ENCODE data around the gene ODF4.
A peak's percentile ranks its signal among the peaks of the same experiment; 100 is the strongest.

The ODF4 gene

DNA sequence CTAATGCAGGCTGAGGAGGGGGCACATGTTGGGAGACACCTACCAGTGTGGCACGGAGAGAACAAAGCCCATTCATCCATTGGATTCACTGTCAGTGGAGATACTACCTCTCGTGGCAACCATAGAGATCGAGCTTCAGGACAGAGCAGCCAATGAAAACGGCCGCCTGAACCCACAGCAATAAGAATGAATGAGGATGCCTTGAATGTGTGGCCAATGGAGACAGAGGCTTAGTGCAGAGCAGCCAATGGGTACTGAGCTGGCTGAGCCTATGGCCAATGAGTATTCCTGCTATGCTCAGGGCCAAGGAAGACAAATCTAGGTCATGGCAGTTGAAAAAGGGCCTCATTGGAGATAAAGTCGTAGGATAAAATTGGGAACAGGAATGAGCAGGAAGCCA, 18.6 kb upstream of the ODF4 start:
- H3K27ac Mint-ChIP-seq = no peak overlapping the region
- H3K9me3 Mint-ChIP-seq = no peaks in the 10 kb centered on the region
- H3K4me1 Mint-ChIP-seq = no peaks in the 10 kb centered on the region
- TF ChIP-seq, protein P1, sequence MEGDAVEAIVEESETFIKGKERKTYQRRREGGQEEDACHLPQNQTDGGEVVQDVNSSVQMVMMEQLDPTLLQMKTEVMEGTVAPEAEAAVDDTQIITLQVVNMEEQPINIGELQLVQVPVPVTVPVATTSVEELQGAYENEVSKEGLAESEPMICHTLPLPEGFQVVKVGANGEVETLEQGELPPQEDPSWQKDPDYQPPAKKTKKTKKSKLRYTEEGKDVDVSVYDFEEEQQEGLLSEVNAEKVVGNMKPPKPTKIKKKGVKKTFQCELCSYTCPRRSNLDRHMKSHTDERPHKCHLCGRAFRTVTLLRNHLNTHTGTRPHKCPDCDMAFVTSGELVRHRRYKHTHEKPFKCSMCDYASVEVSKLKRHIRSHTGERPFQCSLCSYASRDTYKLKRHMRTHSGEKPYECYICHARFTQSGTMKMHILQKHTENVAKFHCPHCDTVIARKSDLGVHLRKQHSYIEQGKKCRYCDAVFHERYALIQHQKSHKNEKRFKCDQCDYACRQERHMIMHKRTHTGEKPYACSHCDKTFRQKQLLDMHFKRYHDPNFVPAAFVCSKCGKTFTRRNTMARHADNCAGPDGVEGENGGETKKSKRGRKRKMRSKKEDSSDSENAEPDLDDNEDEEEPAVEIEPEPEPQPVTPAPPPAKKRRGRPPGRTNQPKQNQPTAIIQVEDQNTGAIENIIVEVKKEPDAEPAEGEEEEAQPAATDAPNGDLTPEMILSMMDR (IDR thresholded peaks at IDR 0.05; ENCODE audit: unreplicated experiment in 3 of 3) = no peak
- H3K4me3 Mint-ChIP-seq = no peak overlapping the region
- H3K27me3 Mint-ChIP-seq (ENCODE audit: low read depth) = peaks cover 44% of the 10 kb centered on the region
- no peaks in the 10 kb centered on the region for H3K36me3 Mint-ChIP-seq (ENCODE audit: low read depth)

DNA sequence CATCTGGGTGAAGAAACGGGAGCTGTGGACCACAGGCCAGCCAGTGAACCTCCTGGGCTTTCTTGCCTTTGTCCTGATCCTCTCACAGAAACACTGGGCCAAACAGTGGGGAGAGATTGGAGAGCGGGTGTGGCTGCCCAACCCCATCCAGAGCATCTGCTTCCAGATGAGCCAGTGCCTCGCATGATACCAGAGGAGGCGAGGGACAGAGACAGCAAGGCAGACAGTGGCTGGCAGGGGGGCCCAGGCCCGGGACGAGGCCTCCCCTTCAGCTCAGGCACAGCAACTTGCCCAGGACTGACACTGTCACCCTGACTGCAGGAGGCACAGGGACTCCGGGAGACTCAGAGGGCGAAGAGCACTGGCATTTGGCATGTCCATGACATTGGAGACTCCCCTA, 17.6 kb upstream of the ODF4 start:
- H3K36me3 Mint-ChIP-seq (ENCODE audit: low read depth) = no peaks in the 10 kb centered on the region
- H3K9me3 Mint-ChIP-seq = no peaks in the 10 kb centered on the region
- H3K4me3 Mint-ChIP-seq = no peak overlapping the region
- no peak overlapping the region for H3K27ac Mint-ChIP-seq
- TF ChIP-seq, protein P1 (IDR thresholded peaks at IDR 0.05; ENCODE audit: unreplicated experiment in 3 of 3) = no peak
- H3K27me3 Mint-ChIP-seq (ENCODE audit: low read depth) = peaks cover 34% of the 10 kb centered on the region
- H3K4me1 Mint-ChIP-seq = peaks cover 7% of the 10 kb centered on the region

DNA sequence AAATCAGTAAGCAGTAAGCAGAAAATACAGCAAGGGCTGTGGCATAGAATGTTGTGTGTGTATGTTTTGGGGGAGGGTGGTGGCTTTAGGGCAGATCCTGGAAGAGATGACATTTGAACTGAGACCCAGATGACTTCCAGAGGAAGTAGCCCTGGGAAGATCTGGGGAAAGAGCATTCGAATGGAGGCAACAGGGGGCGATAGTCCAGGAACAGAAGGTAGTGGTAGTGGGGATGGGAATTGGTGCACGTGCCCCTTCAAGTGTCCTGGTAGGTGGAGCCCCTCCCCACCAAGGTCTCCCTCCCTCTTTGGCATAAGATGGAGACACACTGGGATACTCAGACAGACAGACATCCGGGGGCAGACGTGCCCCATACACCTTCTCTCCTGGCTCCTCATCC, 15.5 kb upstream of the ODF4 start:
- H3K27me3 Mint-ChIP-seq (ENCODE audit: low read depth) = peaks cover 22% of the 10 kb centered on the region
- TF ChIP-seq, protein P1 (IDR thresholded peaks at IDR 0.05; ENCODE audit: unreplicated experiment in 3 of 3) = no peak
- peaks cover 7% of the 10 kb centered on the region for H3K4me1 Mint-ChIP-seq
- H3K27ac Mint-ChIP-seq = no peak overlapping the region
- H3K9me3 Mint-ChIP-seq = no peaks in the 10 kb centered on the region
- no peaks in the 10 kb centered on the region for H3K36me3 Mint-ChIP-seq (ENCODE audit: low read depth)
- H3K4me3 Mint-ChIP-seq = peak overlapping the region in 1 of 3 experiments; percentile 35

DNA sequence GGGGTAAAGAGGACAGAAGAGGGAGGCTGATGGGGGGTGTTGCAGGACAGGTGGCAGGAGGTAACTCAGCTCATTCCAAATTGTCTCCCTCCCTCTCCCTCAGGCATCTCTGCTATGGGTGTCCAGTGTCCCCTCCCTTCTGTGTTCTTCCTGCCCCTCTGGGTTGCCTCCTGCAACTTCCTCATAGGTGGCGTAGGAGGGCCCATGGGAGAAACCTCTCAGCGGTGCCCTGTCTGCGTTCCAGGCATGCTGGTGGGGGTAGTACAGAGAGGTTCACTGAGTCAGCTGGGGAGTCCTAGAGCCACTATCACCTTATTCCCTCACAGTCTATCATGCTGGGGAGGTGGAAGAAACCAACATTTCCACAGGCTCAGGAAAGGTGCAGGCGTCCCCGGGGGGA, 14.7 kb upstream of the ODF4 start:
- peak overlapping the region in 2 of 3 experiments; percentile 32 to 41 for H3K4me3 Mint-ChIP-seq
- no peaks in the 10 kb centered on the region for H3K36me3 Mint-ChIP-seq (ENCODE audit: low read depth)
- H3K27me3 Mint-ChIP-seq (ENCODE audit: low read depth) = peaks cover 21% of the 10 kb centered on the region
- TF ChIP-seq, protein P1 (IDR thresholded peaks at IDR 0.05; ENCODE audit: unreplicated experiment in 3 of 3) = no peak
- H3K27ac Mint-ChIP-seq = no peak overlapping the region
- H3K9me3 Mint-ChIP-seq = no peaks in the 10 kb centered on the region
- peaks cover 7% of the 10 kb centered on the region for H3K4me1 Mint-ChIP-seq

DNA sequence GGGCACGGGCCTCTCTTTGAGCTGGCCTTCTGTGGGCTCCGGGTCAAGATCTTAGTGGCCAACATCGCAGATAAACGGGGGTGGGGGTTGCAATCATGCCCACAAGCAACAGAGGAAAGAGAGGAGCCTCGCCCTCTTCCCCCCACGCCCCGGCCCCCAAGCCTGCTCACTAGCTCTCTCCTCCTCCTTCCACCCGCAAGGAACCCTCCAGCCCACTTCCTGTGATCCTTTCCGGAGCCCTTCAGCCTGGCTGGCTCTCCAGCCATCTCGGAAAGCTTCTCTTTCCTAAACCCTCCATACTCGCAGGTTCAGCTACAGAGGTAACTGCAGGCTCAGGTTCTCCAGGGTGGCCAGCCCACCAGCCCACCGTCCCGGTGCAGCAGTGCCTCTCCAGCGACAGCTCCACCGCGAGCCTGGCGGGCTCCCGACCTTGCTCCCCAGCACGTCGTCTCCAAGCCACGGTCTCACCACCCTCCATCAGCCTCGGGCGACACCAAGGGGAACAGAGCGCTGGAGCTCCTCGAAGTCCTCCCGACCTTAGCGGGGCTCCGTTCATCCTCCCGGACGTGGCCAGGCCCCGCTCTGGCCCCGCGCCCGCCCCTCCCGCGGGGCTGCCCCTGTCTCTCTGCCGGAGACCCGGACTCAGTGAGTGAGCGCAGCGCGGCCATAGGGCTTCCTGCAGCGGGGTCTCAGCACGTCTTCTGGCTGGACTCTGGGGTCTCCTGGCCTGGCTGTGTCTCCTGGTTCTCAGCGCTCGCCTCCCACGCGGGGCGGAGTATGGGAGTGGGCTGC, 12.9 kb upstream of the ODF4 start:
- Mint-ChIP-seq H3K27me3 (ENCODE audit: low read depth) (peaks cover 14% of the 10 kb centered on the region), H3K4me3 (peak overlapping the region; percentile 79 to 85 (median 83)), H3K4me1 (peaks cover 7% of the 10 kb centered on the region), H3K36me3 (ENCODE audit: low read depth) (no peaks in the 10 kb centered on the region), H3K9me3 (no peaks in the 10 kb centered on the region), H3K27ac (peak overlapping the region; percentile 72 to 83 (median 76))
- TF ChIP-seq, protein P1 (IDR thresholded peaks at IDR 0.05; ENCODE audit: unreplicated experiment in 3 of 3) = no peak

DNA sequence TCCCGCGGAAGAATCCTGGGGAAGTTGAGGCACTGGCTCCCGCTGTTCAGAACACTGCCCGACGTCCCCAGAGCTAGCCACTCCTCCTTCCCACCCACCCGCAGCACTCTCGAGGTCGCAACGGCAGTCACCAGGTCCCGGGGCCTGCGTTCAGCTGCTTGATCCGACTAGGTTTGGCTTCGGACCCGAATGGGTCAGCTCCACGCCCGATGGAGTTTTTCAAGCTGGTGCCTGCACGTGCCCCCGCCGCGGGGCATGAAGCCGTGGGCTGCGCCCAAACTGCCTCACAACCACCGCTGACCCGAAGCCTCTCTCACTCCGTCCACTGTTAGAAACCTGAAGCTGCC, 12.4 kb upstream of the ODF4 start:
- Mint-ChIP-seq H3K4me1 (peaks cover 7% of the 10 kb centered on the region), H3K36me3 (ENCODE audit: low read depth) (no peaks in the 10 kb centered on the region), H3K27me3 (ENCODE audit: low read depth) (peaks cover 14% of the 10 kb centered on the region), H3K27ac (peak overlapping the region in 1 of 3 experiments; percentile 83), H3K4me3 (peak overlapping the region; percentile 79 to 85 (median 83)), H3K9me3 (no peaks in the 10 kb centered on the region)
- TF ChIP-seq, protein P1 (IDR thresholded peaks at IDR 0.05; ENCODE audit: unreplicated experiment in 3 of 3) = no peak

Measured in nephron (organoid).